HG02759 (cell line): ENCODE measurements around the gene TRPM5.

ENCODE experiments used
- ATAC-seq: cut with Tn5 transposase; IDR thresholded peaks from one replicate; pipeline ENCODE4 v1.9.1; 2021; ENCODE audit warnings: mild to moderate bottlenecking, moderate library complexity; ENCODE audit not compliant: unreplicated experiment

The TRPM5 gene

GRCh38 chr11:2470495-2470894 is 26.2 kb upstream of the TRPM5 start:
- ATAC-seq = no peak

GRCh38 chr11:2468363-2469235 is 24.3 kb upstream of the TRPM5 start:
- no peak for ATAC-seq

GRCh38 chr11:2467695-2468055 is 23.4 kb upstream of the TRPM5 start:
- ATAC-seq = no peak

GRCh38 chr11:2466869-2467694 is 22.8 kb upstream of the TRPM5 start:
- no peak for ATAC-seq

- ATAC-seq = no peak
These were observed 21.9 kb upstream of the TRPM5 start for GRCh38 chr11:2466069-2466801.

GRCh38 chr11:2465202-2466068 is 21.1 kb upstream of the TRPM5 start:
- no peak for ATAC-seq

- no peak for ATAC-seq
These were observed 20.3 kb upstream of the TRPM5 start for GRCh38 chr11:2464451-2465165.

- no peak for ATAC-seq
These were observed 19.5 kb upstream of the TRPM5 start for GRCh38 chr11:2463766-2464277.

- ATAC-seq = no peak
These were observed 18.9 kb upstream of the TRPM5 start for GRCh38 chr11:2462986-2463765.

- no peak for ATAC-seq
These were observed 18.2 kb upstream of the TRPM5 start for GRCh38 chr11:2462543-2462985.

GRCh38 chr11:2461956-2462542 is 17.7 kb upstream of the TRPM5 start:
- no peak for ATAC-seq

GRCh38 chr11:2461253-2461955 is 17.1 kb upstream of the TRPM5 start:
- no peak for ATAC-seq

- no peak for ATAC-seq
These were observed 16.4 kb upstream of the TRPM5 start for GRCh38 chr11:2460540-2461252.

GRCh38 chr11:2459796-2460531 is 15.7 kb upstream of the TRPM5 start:
- ATAC-seq = no peak

- ATAC-seq = no peak
These were observed 14.9 kb upstream of the TRPM5 start for GRCh38 chr11:2459016-2459725.

- ATAC-seq = no peak
These were observed 14.0 kb upstream of the TRPM5 start for GRCh38 chr11:2458321-2458720.
